GM12874 (cell line): ENCODE data around the gene ABI3BP.

Experiments
- TF ChIP-seq, protein P1 (sequence below): IDR thresholded peaks from 2 replicates; pipeline ENCODE4 v1.5.1; 2011; ENCODE audit warnings: low read depth, mild to moderate bottlenecking, control low read depth, low read length, moderate library complexity; ENCODE audit not compliant: insufficient read depth

ABI3BP gene

DNA sequence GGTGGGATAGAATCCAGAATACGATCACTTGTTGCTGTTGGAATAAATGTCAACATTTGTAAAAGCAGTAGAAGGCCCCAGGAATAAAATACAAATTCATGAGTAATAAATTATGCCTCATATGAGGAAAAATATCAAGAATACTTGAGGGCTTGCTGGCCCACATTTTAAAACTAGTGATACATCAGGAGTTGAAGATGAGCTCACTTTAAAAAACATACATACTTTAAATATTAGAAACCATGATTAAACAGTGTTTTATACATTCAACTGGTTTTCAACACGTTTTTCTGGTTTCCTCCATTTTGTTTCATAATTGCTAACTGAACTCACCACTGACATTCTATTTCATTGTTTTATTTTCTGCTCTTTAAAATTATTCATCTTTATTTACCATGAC, 142.5 kb downstream of the ABI3BP start:
- TF ChIP-seq, protein P1, sequence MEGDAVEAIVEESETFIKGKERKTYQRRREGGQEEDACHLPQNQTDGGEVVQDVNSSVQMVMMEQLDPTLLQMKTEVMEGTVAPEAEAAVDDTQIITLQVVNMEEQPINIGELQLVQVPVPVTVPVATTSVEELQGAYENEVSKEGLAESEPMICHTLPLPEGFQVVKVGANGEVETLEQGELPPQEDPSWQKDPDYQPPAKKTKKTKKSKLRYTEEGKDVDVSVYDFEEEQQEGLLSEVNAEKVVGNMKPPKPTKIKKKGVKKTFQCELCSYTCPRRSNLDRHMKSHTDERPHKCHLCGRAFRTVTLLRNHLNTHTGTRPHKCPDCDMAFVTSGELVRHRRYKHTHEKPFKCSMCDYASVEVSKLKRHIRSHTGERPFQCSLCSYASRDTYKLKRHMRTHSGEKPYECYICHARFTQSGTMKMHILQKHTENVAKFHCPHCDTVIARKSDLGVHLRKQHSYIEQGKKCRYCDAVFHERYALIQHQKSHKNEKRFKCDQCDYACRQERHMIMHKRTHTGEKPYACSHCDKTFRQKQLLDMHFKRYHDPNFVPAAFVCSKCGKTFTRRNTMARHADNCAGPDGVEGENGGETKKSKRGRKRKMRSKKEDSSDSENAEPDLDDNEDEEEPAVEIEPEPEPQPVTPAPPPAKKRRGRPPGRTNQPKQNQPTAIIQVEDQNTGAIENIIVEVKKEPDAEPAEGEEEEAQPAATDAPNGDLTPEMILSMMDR: no peak

DNA sequence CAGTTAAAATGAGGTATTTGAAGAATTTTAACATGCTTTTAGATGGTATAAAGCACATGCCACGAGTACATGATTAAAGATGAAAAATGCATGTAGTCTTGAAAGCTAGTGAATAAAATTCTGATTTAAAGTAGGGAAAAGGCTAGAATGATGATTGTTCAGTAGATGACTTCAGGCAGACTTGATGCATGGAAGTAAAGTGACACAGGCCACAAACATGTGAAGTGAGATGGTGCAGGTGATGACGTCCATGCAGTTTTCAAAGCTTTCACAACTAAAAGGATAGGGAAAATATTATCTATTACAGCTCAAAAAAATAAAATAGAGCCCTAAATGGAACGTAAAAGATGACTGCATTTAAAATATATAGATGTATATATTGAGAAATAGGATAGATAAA, 143.1 kb downstream of the ABI3BP start:
- TF ChIP-seq, protein P1: no peak

DNA sequence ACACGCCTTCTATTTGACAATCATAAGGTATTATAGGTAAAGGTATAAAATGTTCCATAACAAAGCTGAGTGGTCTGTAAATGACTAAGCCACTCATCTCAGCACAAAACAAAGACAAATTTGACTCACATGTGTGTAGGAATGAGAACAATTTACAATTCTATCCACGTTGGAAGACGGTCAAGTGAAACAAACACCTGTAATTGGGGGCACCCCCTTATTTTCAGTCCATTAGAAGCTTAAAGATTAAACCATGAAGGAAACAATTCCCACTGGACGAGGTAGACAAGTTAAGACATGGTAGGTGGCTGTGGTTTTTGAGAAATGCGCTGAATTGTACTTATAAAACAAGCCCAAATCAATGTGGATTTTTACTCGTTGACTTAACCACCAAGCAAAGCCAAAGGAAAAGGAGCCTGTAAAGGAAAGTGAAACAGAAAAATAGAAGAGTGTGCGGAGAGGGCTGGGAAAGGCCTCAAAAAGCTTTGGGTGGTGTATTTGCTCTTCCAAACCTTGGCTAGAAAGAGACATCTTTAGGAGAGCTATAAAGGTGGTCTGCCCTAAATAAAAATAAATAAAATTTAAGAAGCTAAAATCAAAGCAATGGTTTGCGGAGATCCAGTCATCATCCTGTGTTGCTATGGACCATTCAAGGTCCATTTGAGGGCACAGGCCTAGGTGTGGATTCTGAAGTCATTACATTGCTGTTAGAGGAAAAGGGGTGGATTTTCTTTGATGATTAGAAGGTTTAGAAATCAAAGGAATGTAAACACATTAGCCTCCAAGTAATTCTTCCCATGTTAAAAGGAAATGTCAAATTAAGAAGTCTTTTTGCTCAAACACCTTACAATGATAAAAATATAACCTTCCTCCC, 148.9 kb downstream of the ABI3BP start:
- TF ChIP-seq, protein P1: no peak

DNA sequence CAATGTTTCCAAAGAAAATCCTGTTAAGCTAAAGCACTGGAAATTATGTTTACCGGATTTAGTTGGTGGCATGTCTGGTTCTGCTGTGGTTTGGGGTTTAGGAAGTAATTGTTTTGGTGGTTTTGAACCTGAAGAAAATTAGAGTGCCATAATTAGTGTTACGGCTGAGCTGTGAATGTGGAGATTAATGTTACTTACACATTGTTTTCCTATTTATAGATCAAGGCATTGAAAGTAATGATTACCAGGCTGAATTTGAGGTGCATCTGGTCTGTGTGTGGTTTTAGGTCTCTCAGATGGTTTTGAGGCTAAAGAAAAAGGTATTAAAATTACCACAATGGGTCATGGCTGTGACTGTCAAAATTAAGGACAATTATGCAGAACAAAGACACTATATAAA, 155.1 kb downstream of the ABI3BP start:
- TF ChIP-seq, protein P1: no peak

DNA sequence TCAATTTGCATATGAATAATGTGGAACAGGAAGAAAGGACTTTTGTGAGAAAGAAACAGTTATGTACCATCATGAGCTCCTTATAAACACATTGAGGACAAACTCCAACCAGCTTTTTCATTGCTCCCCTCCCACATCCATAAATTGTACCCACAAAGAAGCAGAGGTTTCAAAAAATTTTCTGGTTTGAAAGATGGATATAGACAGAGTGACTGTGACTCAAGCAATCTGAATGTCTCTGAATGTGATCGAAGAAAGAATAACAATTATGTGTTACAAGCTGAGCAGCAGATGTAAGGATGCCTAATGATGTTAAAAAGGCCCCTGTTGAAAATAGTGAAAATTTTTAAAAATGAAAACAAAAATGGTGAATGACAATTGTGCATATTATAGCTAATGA, 156.6 kb downstream of the ABI3BP start:
- TF ChIP-seq, protein P1: no peak

DNA sequence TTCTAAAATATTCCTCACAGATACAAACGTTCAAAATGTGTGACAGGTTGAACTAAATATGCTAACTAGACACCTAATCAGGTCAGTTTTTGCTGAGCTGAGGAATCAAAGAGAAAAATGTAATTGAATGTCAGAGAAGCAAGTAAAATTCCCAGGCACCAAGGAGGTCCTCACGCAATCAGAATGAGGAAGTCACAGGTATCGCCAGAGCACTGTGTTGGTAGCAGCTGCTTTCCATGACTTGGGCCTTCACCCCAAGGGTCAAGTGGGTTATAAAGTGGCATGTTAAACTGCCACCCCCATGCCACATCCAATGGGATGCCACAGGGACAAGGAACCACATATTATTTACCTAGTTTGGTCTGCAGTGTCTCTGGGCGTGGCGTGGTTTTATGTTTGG, 158.9 kb downstream of the ABI3BP start:
- TF ChIP-seq, protein P1: no peak

DNA sequence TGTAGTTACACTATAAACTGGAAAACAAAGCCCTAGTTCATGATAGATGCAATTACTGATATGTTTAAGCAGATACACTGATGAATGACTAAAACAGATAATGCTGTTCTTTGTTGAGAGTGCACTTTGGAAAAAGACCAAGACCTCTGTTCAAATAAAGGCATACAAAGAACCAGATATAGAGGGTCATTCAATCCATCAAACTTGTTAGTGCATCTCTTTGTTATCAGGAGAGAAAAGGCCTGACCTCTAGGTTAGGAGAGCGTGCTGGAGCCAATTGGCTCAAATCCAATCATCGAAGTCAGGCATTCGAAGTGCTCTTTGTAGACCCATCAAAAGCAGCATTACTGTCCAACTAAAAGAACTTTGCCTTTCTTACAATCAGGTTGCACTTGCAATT, 159.7 kb downstream of the ABI3BP start:
- TF ChIP-seq, protein P1: no peak
